Large intestine (tissue), 12 donors: ENCODE results near the gene IL23A. TPM values are rescaled to one million over a fixed set of nuclear protein-coding genes. Genes with fewer than 3 reads are reported as not detected.

Experiments used
- DNase-seq, 2 donors: peaks; one replicate each; pipeline versions ENCODE4 v3.0.0 to v3.0.0-alpha.2; 2013
- H3K27ac ChIP-seq: one replicate; pipeline ENCODE4 v1.5.1; 2013; ENCODE audit warnings: low read length
- H3K27me3 ChIP-seq: 2 replicates; pipeline ENCODE4 v1.6.1; 2013; ENCODE audit warnings: low read length; ENCODE audit not compliant: control insufficient read depth, insufficient read depth
- H3K36me3 ChIP-seq: 2 replicates; pipeline ENCODE4 v1.6.1; 2013; ENCODE audit warnings: low read length; ENCODE audit not compliant: control insufficient read depth, insufficient read depth
- H3K4me1 ChIP-seq: one replicate; pipeline ENCODE4 v1.6.1; 2013; ENCODE audit warnings: low read length; ENCODE audit not compliant: control insufficient read depth, insufficient read depth
- H3K4me3 ChIP-seq: one replicate; pipeline ENCODE4 v1.5.1; 2013; ENCODE audit warnings: low read length
- H3K9me3 ChIP-seq: one replicate; pipeline ENCODE4 v1.6.1; 2013; ENCODE audit warnings: mild to moderate bottlenecking, low read depth, low read length, moderate library complexity; ENCODE audit not compliant: control insufficient read depth
- WGBS: methylation state at CpG from one replicate; pipeline ENCODE4 v1.1.5; 2013; ENCODE audit warnings: low lambda C conversion rate; ENCODE audit not compliant: insufficient coverage; 5-methylcytosine and 5-hydroxymethylcytosine counted together
- long read RNA-seq, 11 donors: transcript quantifications; one replicate each; lab custom pipeline, GENCODE V29; 2026
- polyA plus RNA-seq: library from polyadenylated mRNA; unstranded; fragments of 120-200 nt; gene quantifications from one replicate; pipeline ENCODE4 v1.2.1, GENCODE V29; 2013

Gene IL23A, protein sequence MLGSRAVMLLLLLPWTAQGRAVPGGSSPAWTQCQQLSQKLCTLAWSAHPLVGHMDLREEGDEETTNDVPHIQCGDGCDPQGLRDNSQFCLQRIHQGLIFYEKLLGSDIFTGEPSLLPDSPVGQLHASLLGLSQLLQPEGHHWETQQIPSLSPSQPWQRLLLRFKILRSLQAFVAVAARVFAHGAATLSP
- 0.75 TPM for polyA plus RNA-seq
- long read RNA-seq, donor 1, partial matches to known transcripts, result 0 of 1 reads
- long read RNA-seq, donor 1, other reads (novel, unspliced or antisense), result 0 of 1 reads
- long read RNA-seq, donor 2, result 0 reads
- long read RNA-seq, donor 3, result 0 reads
- long read RNA-seq, donor 4, result 0 reads
- long read RNA-seq, donor 5, result 0 reads
- long read RNA-seq, donor 6, result 0 reads
- long read RNA-seq, donor 7, result 0 reads
- long read RNA-seq, donor 8, result 0 reads
- long read RNA-seq, donor 9, result 0 reads
- long read RNA-seq, donor 10, partial matches to known transcripts, result 0 of 1 reads
- long read RNA-seq, donor 10, other reads (novel, unspliced or antisense), result 0 of 1 reads
- long read RNA-seq, donor 11, result 0 reads

- Histone ChIP-seq H3K36me3 (peaks cover 15% of the 10 kb centered on the region), H3K4me1 (peaks cover 11% of the 10 kb centered on the region), H3K27me3 (no peaks in the 10 kb centered on the region), H3K27ac (no peak within 1 kb of the TSS), H3K4me3 (no peak within 1 kb of the TSS), H3K9me3 (no peaks in the 10 kb centered on the region)
- DNase-seq, result peak; percentile 17 to 29
- 30% methylated on average over 2 of the region's 9 CpGs for WGBS
These were observed at the start of gene IL23A for GRCh38 chr12:56338308-56339157. TSS of gene IL23A (plus strand) at chr12:56338884. CDS start at chr12:56339045, 161 bp downstream.

DNA sequence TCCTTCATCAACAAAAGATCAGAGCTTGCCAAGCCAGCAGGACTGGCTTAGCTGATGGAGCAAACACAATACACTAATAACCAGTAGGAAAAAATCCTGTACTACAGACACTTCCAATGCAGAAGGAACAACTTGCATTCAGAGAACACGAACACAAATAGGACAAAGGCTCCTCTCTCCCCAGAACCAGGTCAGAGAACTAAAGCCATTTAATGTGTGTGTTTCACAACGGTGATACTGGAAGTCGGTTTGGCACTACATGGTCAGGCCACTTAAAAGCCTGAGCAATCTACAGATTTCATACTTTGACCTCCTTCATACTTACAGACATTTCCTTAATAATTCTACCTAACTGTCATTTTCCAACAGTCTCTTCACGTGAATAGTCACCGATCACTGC is 44.9 kb upstream of the IL23A start:
- Histone ChIP-seq H3K9me3 (no peaks in the 10 kb centered on the region), H3K4me3 (no peak overlapping the region), H3K27me3 (no peaks in the 10 kb centered on the region), H3K27ac (peak overlapping the region; percentile 57), H3K4me1 (peaks cover 5% of the 10 kb centered on the region), H3K36me3 (peaks cover 32% of the 10 kb centered on the region)
- peak in 1 of 2 donors; percentile 56 for DNase-seq
- no CpG with 5 or more reads among the region's 5 CpGs for WGBS

GRCh38 chr12:56296295-56296694 is 42.4 kb upstream of the IL23A start:
- Histone ChIP-seq H3K4me1 (peaks cover 15% of the 10 kb centered on the region), H3K36me3 (peaks cover 19% of the 10 kb centered on the region), H3K27ac (no peak overlapping the region), H3K27me3 (no peaks in the 10 kb centered on the region), H3K4me3 (no peak overlapping the region), H3K9me3 (no peaks in the 10 kb centered on the region)
- no peak for DNase-seq
- 100% methylated on average over 1 of the region's 5 CpGs for WGBS

DNA sequence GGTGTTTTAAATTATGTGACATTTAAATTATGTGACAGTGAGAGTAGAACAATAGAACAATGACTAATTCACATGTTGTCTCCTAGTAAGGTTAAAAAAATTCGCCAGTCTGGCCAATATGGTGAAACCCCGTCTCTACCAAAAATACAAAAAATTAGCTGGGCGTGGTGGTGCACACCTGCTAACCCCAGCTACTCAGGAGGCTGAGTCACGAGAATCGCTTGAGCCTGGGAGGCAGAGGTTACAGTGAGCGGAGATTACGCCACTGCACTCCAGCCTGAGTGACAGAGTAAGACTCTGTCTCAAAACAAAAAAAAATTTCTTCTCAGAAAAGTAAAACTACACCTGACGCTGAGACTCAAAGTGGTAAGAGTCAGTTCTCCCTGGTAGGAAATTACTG is 41.3 kb upstream of the IL23A start:
- WGBS, result 100% methylated on average over 1 of the region's 8 CpGs
- Histone ChIP-seq H3K4me1 (peaks cover 24% of the 10 kb centered on the region), H3K27ac (no peak overlapping the region)

DNA sequence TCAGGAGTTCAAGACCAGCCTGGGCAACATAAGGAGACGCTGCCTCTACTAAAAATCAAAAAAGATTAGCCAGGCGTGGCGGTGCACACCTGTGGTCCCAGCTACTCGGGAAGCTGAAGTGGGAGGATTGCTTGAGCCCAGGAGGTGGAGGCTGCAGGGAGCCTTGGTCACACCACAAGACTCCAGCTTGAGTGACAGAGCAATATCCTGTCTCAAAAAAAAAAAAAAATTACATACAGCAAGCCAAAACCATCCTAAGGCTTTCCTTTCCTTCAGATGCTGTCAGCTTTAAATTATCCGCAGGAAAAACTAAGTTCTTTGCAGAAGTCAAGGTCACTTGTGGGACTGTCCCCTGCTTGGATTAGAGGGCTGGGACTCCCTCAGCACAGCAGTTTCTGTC is 39.9 kb upstream of the IL23A start:
- peak overlapping the region; percentile 94 for H3K27ac ChIP-seq
- no peaks in the 10 kb centered on the region for H3K9me3 ChIP-seq
- 83% methylated on average over 1 of the region's 5 CpGs for WGBS

More for the DNA sequence above, 41.3 kb upstream of the IL23A start:
- DNase-seq, result no peak
- H3K9me3 ChIP-seq, result no peaks in the 10 kb centered on the region
- H3K27me3 ChIP-seq, result no peaks in the 10 kb centered on the region
- no peak overlapping the region for H3K4me3 ChIP-seq
- peaks cover 16% of the 10 kb centered on the region for H3K36me3 ChIP-seq

DNA sequence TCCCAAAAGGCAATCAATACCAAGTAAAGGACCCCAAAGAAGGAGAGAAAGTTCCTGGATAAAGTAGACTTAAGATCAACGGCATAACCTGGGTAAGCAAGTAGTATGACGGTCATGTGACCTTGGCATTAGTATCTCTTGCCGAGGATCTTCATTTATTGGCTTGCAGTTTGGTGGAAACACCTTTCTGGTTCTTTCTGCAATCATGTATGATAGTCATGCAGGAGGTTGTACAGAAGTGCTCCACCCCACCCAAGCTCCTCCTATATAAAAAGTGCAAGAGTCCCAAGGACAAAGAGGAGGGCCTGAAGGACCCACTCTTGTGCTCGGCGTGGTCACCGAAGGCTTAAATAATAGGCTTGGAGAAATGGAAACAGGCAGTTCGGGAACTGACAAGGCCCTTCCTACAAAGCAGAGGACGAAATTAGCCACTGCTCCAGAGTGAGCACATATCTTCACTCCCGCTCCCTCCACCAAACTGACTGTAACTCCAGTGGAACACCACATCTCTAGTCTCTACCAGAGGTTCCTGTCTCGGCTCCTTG is 39.3 kb upstream of the IL23A start:
- peak; percentile 29 to 76 for DNase-seq
- WGBS, result no CpG with 5 or more reads among the region's 10 CpGs
- no peaks in the 10 kb centered on the region for H3K27me3 ChIP-seq
- peak overlapping the region; percentile 84 for H3K4me3 ChIP-seq
- peaks cover 29% of the 10 kb centered on the region for H3K36me3 ChIP-seq
- no peaks in the 10 kb centered on the region for H3K9me3 ChIP-seq
- peaks cover 27% of the 10 kb centered on the region for H3K4me1 ChIP-seq
- peak overlapping the region; percentile 94 for H3K27ac ChIP-seq

More for the DNA sequence above, 39.9 kb upstream of the IL23A start:
- Histone ChIP-seq H3K36me3 (peaks cover 23% of the 10 kb centered on the region), H3K4me1 (peaks cover 27% of the 10 kb centered on the region), H3K27me3 (no peaks in the 10 kb centered on the region), H3K4me3 (peak overlapping the region; percentile 84)
- no peak for DNase-seq

DNA sequence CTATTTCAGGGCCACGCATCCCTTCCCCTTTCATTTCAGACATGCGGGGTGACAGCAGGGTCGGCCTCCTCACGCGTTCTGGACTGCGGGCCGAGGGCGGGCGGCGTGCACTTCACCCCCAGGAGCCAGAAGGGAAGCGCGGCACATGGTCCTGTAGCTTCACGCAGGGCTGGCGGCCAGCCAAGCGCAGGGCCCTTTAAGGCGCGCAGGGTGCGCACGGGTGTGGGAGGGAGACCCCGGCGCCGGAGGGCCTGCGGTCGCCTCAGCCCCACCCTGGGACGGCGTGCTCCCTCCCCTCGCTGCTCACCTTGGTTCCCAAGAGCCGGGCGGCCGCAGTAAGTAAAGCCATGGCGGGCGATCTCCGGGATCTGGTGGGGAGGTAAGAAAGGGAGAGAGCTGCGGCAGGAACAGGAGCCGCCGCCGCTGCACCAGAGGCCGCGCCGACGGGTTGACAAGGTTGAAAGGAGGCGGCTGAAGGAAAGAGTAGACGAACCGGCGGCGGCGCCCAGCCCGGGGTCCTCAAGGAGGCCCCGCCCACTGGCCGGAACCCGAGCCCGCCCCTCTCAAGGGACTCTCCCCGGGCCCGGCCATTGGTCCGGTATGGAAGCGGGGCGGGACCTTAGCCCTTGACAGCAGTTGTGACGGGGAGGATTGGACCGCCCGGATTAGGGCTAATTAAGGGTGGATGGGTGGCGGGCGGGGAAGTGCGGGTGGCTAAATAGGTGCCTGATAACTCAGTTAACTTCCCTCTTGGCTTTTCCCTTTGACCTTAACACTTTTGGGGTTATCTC is 38.6 kb upstream of the IL23A start, which contains the start of gene CS:
TSS of gene CS (minus strand) at position 478 of the 791 bp plus-strand sequence. CDS start at position 349, 129 bp downstream.
- no peaks in the 10 kb centered on the region for H3K27me3 ChIP-seq
- no CpG with 5 or more reads among the region's 63 CpGs for WGBS
- peak within 1 kb of the TSS; percentile 94 for H3K27ac ChIP-seq
- H3K9me3 ChIP-seq, result no peaks in the 10 kb centered on the region
- H3K4me1 ChIP-seq, result peaks cover 27% of the 10 kb centered on the region
- peaks cover 30% of the 10 kb centered on the region for H3K36me3 ChIP-seq
- peak; percentile 98 for DNase-seq
- H3K4me3 ChIP-seq, result peak within 1 kb of the TSS; percentile 84

- H3K36me3 ChIP-seq, result peaks cover 36% of the 10 kb centered on the region
- H3K27me3 ChIP-seq, result no peaks in the 10 kb centered on the region
- H3K9me3 ChIP-seq, result no peaks in the 10 kb centered on the region
- no CpG with 5 or more reads among the region's 21 CpGs for WGBS
- H3K4me1 ChIP-seq, result peaks cover 27% of the 10 kb centered on the region
- peak overlapping the region; percentile 94 for H3K27ac ChIP-seq
- peak overlapping the region; percentile 84 for H3K4me3 ChIP-seq
- DNase-seq, result no peak
These were observed 37.8 kb upstream of the IL23A start for GRCh38 chr12:56300644-56301464.

- no peak overlapping the region for H3K4me3 ChIP-seq
- H3K27ac ChIP-seq, result no peak overlapping the region
- H3K36me3 ChIP-seq, result peaks cover 45% of the 10 kb centered on the region
- no peaks in the 10 kb centered on the region for H3K27me3 ChIP-seq
- H3K9me3 ChIP-seq, result no peaks in the 10 kb centered on the region
- no CpG with 5 or more reads among the region's 3 CpGs for WGBS
- DNase-seq, result no peak
- H3K4me1 ChIP-seq, result peaks cover 18% of the 10 kb centered on the region
These were observed 34.4 kb upstream of the IL23A start for GRCh38 chr12:56304276-56304675.
